ENCODE measurements around the gene USP6NL.

Gene USP6NL

GRCh38 chr10:11522821-11523245 lies 88.6 kb downstream of the USP6NL start:
- no peak for DNase-seq (ENCODE audit: low read depth in 1 of 2, low spot score in 1 of 2)
- Histone ChIP-seq H3K4me3 (replicated peaks; ENCODE audit: insufficient read depth, low read length) (no peak overlapping the region), H3K27ac (replicated peaks) (no peak overlapping the region), H3K27me3 (ENCODE audit: insufficient read depth, poor library complexity, severe bottlenecking) (no peaks in the 10 kb centered on the region)
- TF ChIP-seq SPI1 (IDR thresholded peaks at IDR 0.05; ENCODE audit: borderline replicate concordance, low read depth) (no peak), REST (IDR thresholded peaks at IDR 0.05; ENCODE audit: insufficient replicate concordance, low read depth) (no peak), POLR2AphosphoS5 (IDR thresholded peaks at IDR 0.05; ENCODE audit: low read depth) (no peak), GABPA (IDR thresholded peaks at IDR 0.05; ENCODE audit: low read depth) (no peak)
- TF ChIP-seq, protein P1, sequence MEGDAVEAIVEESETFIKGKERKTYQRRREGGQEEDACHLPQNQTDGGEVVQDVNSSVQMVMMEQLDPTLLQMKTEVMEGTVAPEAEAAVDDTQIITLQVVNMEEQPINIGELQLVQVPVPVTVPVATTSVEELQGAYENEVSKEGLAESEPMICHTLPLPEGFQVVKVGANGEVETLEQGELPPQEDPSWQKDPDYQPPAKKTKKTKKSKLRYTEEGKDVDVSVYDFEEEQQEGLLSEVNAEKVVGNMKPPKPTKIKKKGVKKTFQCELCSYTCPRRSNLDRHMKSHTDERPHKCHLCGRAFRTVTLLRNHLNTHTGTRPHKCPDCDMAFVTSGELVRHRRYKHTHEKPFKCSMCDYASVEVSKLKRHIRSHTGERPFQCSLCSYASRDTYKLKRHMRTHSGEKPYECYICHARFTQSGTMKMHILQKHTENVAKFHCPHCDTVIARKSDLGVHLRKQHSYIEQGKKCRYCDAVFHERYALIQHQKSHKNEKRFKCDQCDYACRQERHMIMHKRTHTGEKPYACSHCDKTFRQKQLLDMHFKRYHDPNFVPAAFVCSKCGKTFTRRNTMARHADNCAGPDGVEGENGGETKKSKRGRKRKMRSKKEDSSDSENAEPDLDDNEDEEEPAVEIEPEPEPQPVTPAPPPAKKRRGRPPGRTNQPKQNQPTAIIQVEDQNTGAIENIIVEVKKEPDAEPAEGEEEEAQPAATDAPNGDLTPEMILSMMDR (IDR thresholded peaks at IDR 0.05; ENCODE audit: insufficient read depth, low read length), result no peak

DNA sequence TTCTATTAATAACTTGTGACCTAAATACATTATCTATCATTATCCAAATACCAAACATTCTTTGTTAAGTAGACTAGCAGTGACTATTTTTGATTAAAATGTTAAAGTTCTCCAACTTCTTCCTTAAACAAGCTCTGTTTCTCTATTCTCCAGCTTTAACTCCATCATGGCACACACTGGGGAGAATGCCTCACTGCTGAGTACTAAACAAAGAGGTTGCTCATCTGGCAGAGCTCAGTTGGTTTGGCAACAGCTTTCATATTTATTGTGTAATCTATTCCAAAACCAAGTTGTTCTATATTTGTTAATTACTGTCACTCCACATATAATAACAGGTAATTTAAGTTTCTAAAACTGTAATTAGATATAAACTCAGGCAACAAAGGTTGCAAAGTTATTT lies 89.6 kb downstream of the USP6NL start:
- no peaks in the 10 kb centered on the region for H3K27me3 ChIP-seq (ENCODE audit: insufficient read depth, poor library complexity, severe bottlenecking)
- TF ChIP-seq, protein P1 (IDR thresholded peaks at IDR 0.05; ENCODE audit: insufficient read depth, low read length), result no peak
- no peak for TF ChIP-seq REST (IDR thresholded peaks at IDR 0.05; ENCODE audit: insufficient replicate concordance, low read depth)
- TF ChIP-seq POLR2AphosphoS5 (IDR thresholded peaks at IDR 0.05; ENCODE audit: low read depth), result no peak
- TF ChIP-seq SPI1 (IDR thresholded peaks at IDR 0.05; ENCODE audit: borderline replicate concordance, low read depth), result no peak
- no peak for TF ChIP-seq GABPA (IDR thresholded peaks at IDR 0.05; ENCODE audit: low read depth)
- DNase-seq (ENCODE audit: low read depth in 1 of 2, low spot score in 1 of 2), result no peak
- no peak overlapping the region for H3K4me3 ChIP-seq (replicated peaks; ENCODE audit: insufficient read depth, low read length)
- H3K27ac ChIP-seq (replicated peaks), result no peak overlapping the region

DNA sequence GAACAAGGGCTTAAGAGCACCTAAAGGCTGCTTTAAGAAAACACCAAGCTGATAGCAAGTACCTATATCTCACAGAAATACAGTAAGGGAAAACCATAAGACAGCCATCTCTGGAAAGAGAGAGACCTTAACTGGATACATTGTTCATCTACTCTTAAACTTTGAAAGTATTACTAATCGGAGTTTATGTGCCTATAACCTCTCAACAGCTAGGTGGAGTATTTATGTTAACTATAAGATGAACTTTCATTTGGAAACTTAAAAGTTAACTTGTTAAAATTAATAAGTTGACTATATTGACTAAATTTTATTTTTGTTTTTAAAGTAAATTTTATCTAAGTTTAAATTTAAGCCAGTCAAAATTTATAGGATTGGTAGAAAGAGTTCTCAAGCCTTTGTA lies 90.6 kb downstream of the USP6NL start:
- H3K27me3 ChIP-seq (ENCODE audit: insufficient read depth, poor library complexity, severe bottlenecking), result no peaks in the 10 kb centered on the region
- no peak overlapping the region for H3K4me3 ChIP-seq (replicated peaks; ENCODE audit: insufficient read depth, low read length)
- H3K27ac ChIP-seq (replicated peaks), result no peak overlapping the region
- TF ChIP-seq SPI1 (IDR thresholded peaks at IDR 0.05; ENCODE audit: borderline replicate concordance, low read depth) (no peak), POLR2AphosphoS5 (IDR thresholded peaks at IDR 0.05; ENCODE audit: low read depth) (no peak), REST (IDR thresholded peaks at IDR 0.05; ENCODE audit: insufficient replicate concordance, low read depth) (no peak), GABPA (IDR thresholded peaks at IDR 0.05; ENCODE audit: low read depth) (no peak)
- TF ChIP-seq, protein P1 (IDR thresholded peaks at IDR 0.05; ENCODE audit: insufficient read depth, low read length), result no peak
- DNase-seq (ENCODE audit: low read depth in 1 of 2, low spot score in 1 of 2), result no peak

Measured in HL-60 (cell line).